HCT116 (cell line): Measurements from ENCODE around the gene GLDN. TPM values are rescaled to one million over a fixed set of nuclear protein-coding genes. Genes with fewer than 3 reads are reported as not detected.

Source experiments
- ATAC-seq: fragments of 200-7000 bp; cut with Tn5 transposase; 2 replicates; pipeline ENCODE4 v1.9.1; 2020; ENCODE audit warnings: mild to moderate bottlenecking, moderate library complexity
- BruUV-seq: library from RNA; stranded (reverse); fragments of 400-500 nt; replicated peaks from 2 replicates; lab custom pipeline; 2021; lab: Mats Ljungman, UMichigan
- CTCF ChIA-PET: fragments of 300-600 bp; sonication (Branson Sonifier 250); formaldehyde crosslinking; loops from one replicate; lab custom pipeline; 2021; ENCODE audit warnings: antibody characterized with exemption; lab: Charles Lee
- POLR2A ChIA-PET: fragments of 300-600, 350-600 bp; sonication (Branson Sonifier 250); formaldehyde crosslinking; loops from one replicate; lab custom pipeline; 2021; ENCODE audit warnings: antibody characterized with exemption; lab: Charles Lee
- RAD21 ChIA-PET, 2 experiments: fragments of 300-600 bp; sonication (Branson Sonifier 250); formaldehyde crosslinking; loops; one replicate each; lab custom pipeline; 2023; ENCODE audit warnings: low total read pairs in 2 of 2; ENCODE audit not compliant: uncharacterized antibody in 2 of 2, unreplicated experiment in 2 of 2, low non-redundant PET in 1 of 2; lab: Charles Lee
- DNase-seq: peaks from one replicate; pipeline ENCODE4 v3.0.0-alpha.2; 2010; ENCODE audit warnings: low read depth, low spot score
- H2AFZ ChIP-seq: fragments of 200-600 bp; shearing (Covaris generic), sonication (generic); 2 replicates; pipeline ENCODE4 v1.6.1; 2017; ENCODE audit warnings: low read depth, mixed run types, mixed read lengths, antibody characterized with exemption, low read length; ENCODE audit not compliant: poor library complexity, severe bottlenecking
- H3K27ac ChIP-seq: 2 replicates; pipeline ENCODE4 v1.5.1; 2012; ENCODE audit warnings: low read depth, low read length
- H3K27me3 ChIP-seq: fragments of 200-600 bp; sonication (generic); 2 replicates; pipeline ENCODE4 v1.6.1; 2016; ENCODE audit warnings: mixed run types, low read length, mixed read lengths; ENCODE audit not compliant: insufficient read depth
- H3K36me3 ChIP-seq, 2 experiments: fragments of 200-500 bp in 1 of 2; fragments of 200-600 bp in 1 of 2; sonication (Bioruptor generic) in 1 of 2; sonication (generic) in 1 of 2; 2 replicates each; pipeline versions ENCODE4 v1.5.1 to v1.6.1; 2014 to 2016; ENCODE audit warnings: low read length in 2 of 2, inconsistent platforms in 1 of 2, mixed read lengths in 1 of 2, mixed run types in 1 of 2; ENCODE audit not compliant: insufficient read depth in 2 of 2, control insufficient read depth in 1 of 2
- H3K4me1 ChIP-seq, 2 experiments: fragments of 200-600 bp in 1 of 2; sonication (generic) in 1 of 2; 2 replicates each; pipeline versions ENCODE4 v1.5.1 to v1.6.1; 2012 to 2017; ENCODE audit warnings: low read length in 2 of 2, inconsistent platforms in 1 of 2, mild to moderate bottlenecking in 1 of 2, mixed read lengths in 1 of 2, mixed run types in 1 of 2, moderate library complexity in 1 of 2; ENCODE audit not compliant: insufficient read depth in 2 of 2, control insufficient read depth in 1 of 2
- H3K4me2 ChIP-seq: fragments of 200-600 bp; sonication (generic); 2 replicates; pipeline ENCODE4 v1.6.1; 2017; ENCODE audit warnings: mixed run types, low read length, mixed read lengths
- H3K4me3 ChIP-seq, 2 experiments: fragments of 200-600 bp in 1 of 2; sonication (generic) in 1 of 2; replicated peaks in 1 of 2; 2 replicates each; pipeline ENCODE4 v1.5.1; 2011 to 2016; ENCODE audit warnings: low read length in 2 of 2, control low read depth in 1 of 2, low read depth in 1 of 2, mild to moderate bottlenecking in 1 of 2, mixed read lengths in 1 of 2, mixed run types in 1 of 2
- H3K79me2 ChIP-seq: fragments of 200-600 bp; sonication (generic); 2 replicates; pipeline ENCODE4 v1.6.1; 2017; ENCODE audit warnings: mild to moderate bottlenecking, mixed run types, low read length, moderate library complexity, mixed read lengths; ENCODE audit not compliant: insufficient read depth
- H3K9ac ChIP-seq: fragments of 200-600 bp; sonication (generic); 2 replicates; pipeline ENCODE4 v1.6.1; 2016; ENCODE audit warnings: low read length, mixed read lengths
- H3K9me2 ChIP-seq: fragments of 200-600 bp; sonication (generic), shearing (Covaris generic); 2 replicates; pipeline ENCODE4 v1.6.1; 2017; ENCODE audit warnings: mixed run types, mild to moderate bottlenecking, moderate library complexity; ENCODE audit not compliant: insufficient read depth
- H3K9me3 ChIP-seq, 2 experiments: fragments of 200-500 bp in 1 of 2; fragments of 200-600 bp in 1 of 2; sonication (Bioruptor generic) in 1 of 2; sonication (generic) in 1 of 2; 2 replicates each; pipeline ENCODE4 v1.6.1; 2014 to 2017; ENCODE audit warnings: low read length in 2 of 2, mixed read lengths in 2 of 2, inconsistent platforms in 1 of 2, low read depth in 1 of 2, mild to moderate bottlenecking in 1 of 2, mixed run types in 1 of 2, moderate library complexity in 1 of 2; ENCODE audit not compliant: control insufficient read depth in 1 of 2, insufficient read depth in 1 of 2
- H4K20me1 ChIP-seq: fragments of 200-600 bp; sonication (generic), shearing (Covaris generic); 2 replicates; pipeline ENCODE4 v1.6.1; 2017; ENCODE audit warnings: mixed run types, mild to moderate bottlenecking, moderate library complexity; ENCODE audit not compliant: insufficient read depth
- ATF3 ChIP-seq: IDR thresholded peaks from 2 replicates; pipeline ENCODE4 v1.6.1; 2012
- CTCF ChIP-seq, 3 experiments: fragments of 200-600 bp in 1 of 3; sonication (generic) in 1 of 3; IDR thresholded peaks in 2 of 3; conservative IDR thresholded peaks in 1 of 3; 2 replicates each; pipeline ENCODE4 v1.5.1; 2012 to 2017; ENCODE audit warnings: low read depth in 2 of 3, low read length in 2 of 3, antibody characterized with exemption in 1 of 3, borderline replicate concordance in 1 of 3, control low read depth in 1 of 3, mild to moderate bottlenecking in 1 of 3, mixed read lengths in 1 of 3, mixed run types in 1 of 3, moderate library complexity in 1 of 3; ENCODE audit not compliant: insufficient read depth in 1 of 3
- EZH2 ChIP-seq: fragments of 200-600 bp; sonication (generic); IDR thresholded peaks from 2 replicates; pipeline ENCODE4 v1.6.1; 2017; ENCODE audit warnings: antibody characterized with exemption, mixed run types
- FOSL1 ChIP-seq: IDR thresholded peaks from 2 replicates; pipeline ENCODE4 v1.6.1; 2012; ENCODE audit warnings: low read depth
- MAX ChIP-seq: IDR thresholded peaks from 2 replicates; pipeline ENCODE4 v1.6.1; 2012
- POLR2AphosphoS5 ChIP-seq: IDR thresholded peaks from 2 replicates; pipeline ENCODE4 v1.6.1; 2011; ENCODE audit warnings: mild to moderate bottlenecking, low read depth, low read length, moderate library complexity
- RAD21 ChIP-seq: IDR thresholded peaks from 2 replicates; pipeline ENCODE4 v1.6.1; 2012; ENCODE audit warnings: low read depth, mild to moderate bottlenecking
- REST ChIP-seq: IDR thresholded peaks from 2 replicates; pipeline ENCODE4 v1.6.1; 2012; ENCODE audit warnings: low read depth
- SIN3A ChIP-seq: IDR thresholded peaks from 2 replicates; pipeline ENCODE4 v1.6.1; 2012; ENCODE audit warnings: low read depth
- TCF7L2 ChIP-seq: IDR thresholded peaks from 2 replicates; pipeline ENCODE4 v1.7.0; 2011; ENCODE audit warnings: borderline replicate concordance, inconsistent platforms; ENCODE audit not compliant: insufficient read depth, insufficient read length; ENCODE audit errors: extremely low read depth
- intact Hi-C: fragments of 100-400 bp; cut with micrococcal nuclease; formaldehyde crosslinking; loops from 2 replicates; pipeline ENCODE4 v1.10.0; 2022
- total RNA-seq: library from RNA; stranded (reverse); gene quantifications from one replicate; pipeline ENCODE4 v1.2.1, GENCODE V29; 2021; ENCODE audit not compliant: unreplicated experiment

Gene GLDN
- total RNA-seq, 1 experiment from 2014 or later, result 3.0 TPM

GRCh38 chr15:51348688-51349087, 7.2 kb downstream of the GLDN start:
- no peak overlapping the region for H3K4me3 ChIP-seq
- H3K27ac ChIP-seq, result no peak overlapping the region
- ATAC-seq, result no peak
- no peak overlapping the region for H3K4me2 ChIP-seq
- H3K9me3 ChIP-seq, result no peaks in the 10 kb centered on the region
- ChIA-PET CTCF (no interaction called here), POLR2A (no interaction called here), RAD21 (no interaction called here)
- no peak overlapping the region for H2AFZ ChIP-seq
- H4K20me1 ChIP-seq, result no peaks in the 10 kb centered on the region
- H3K79me2 ChIP-seq, result no peaks in the 10 kb centered on the region
- 0 out of 2 replicates have a peak, but pooled peaks cover 2% of the 10 kb centered on the region for H3K27me3 ChIP-seq
- no peaks in the 10 kb centered on the region for H3K4me1 ChIP-seq
- TF ChIP-seq POLR2AphosphoS5 (no peak), RAD21 (no peak), SIN3A (no peak), FOSL1 (no peak), MAX (no peak)
- H3K9ac ChIP-seq, result no peak overlapping the region
- BruUV-seq, result no TSS peak
- H3K9me2 ChIP-seq, result no peaks in the 10 kb centered on the region
- DNase-seq, result no peak
- intact Hi-C loops, result no loop called here
- no peaks in the 10 kb centered on the region for H3K36me3 ChIP-seq

- CTCF ChIA-PET, result no interaction called here
- no peak overlapping the region for H3K4me3 ChIP-seq
- no peaks in the 10 kb centered on the region for H4K20me1 ChIP-seq
- no peaks in the 10 kb centered on the region for H3K4me1 ChIP-seq
- no TSS peak for BruUV-seq
- no peak overlapping the region for H3K27ac ChIP-seq
- H3K9me3 ChIP-seq, result no peaks in the 10 kb centered on the region
- H3K9ac ChIP-seq, result no peak overlapping the region
- RAD21 ChIA-PET, result interaction anchor here in 1 of 2 experiments (0.7 kb wide), 1 partner anchor 121 kb away, joined by 3 read pairs; no protein-coding TSS in a partner anchor
- 0 out of 2 replicates have a peak, but pooled peaks cover 2% of the 10 kb centered on the region for H3K27me3 ChIP-seq
- no peaks in the 10 kb centered on the region for H3K9me2 ChIP-seq
- DNase-seq (no peak), ATAC-seq (no peak)
- intact Hi-C loops, result no loop called here
- no peaks in the 10 kb centered on the region for H3K36me3 ChIP-seq
- H3K79me2 ChIP-seq, result no peaks in the 10 kb centered on the region
- TF ChIP-seq EZH2 (no peak), ATF3 (no peak), TCF7L2 (no peak), CTCF (IDR thresholded peaks at IDR 0.05 in 2 of 3, conservative IDR thresholded peaks at IDR 0.05 in 1 of 3; ENCODE audit: borderline replicate concordance in 1 of 3, insufficient read depth in 1 of 3, low read depth in 2 of 3, low read length in 2 of 3) (no peak), MAX (no peak), REST (no peak), SIN3A (no peak)
- H2AFZ ChIP-seq, result no peak overlapping the region
- POLR2A ChIA-PET, result no interaction called here
- H3K4me2 ChIP-seq, result no peak overlapping the region
Measured at GRCh38 chr15:51349156-51349844, 7.8 kb downstream of the GLDN start.
